SK-N-MC (cell line): ENCODE measurements around the gene SDK1.

Experiments
- DNase-seq: peaks from one replicate; pipeline ENCODE4 v3.0.0-alpha.2; 2011; ENCODE audit warnings: low read depth, low spot score
- H3K27ac ChIP-seq: fragments of 200-600 bp; sonication (generic); 2 replicates; pipeline ENCODE4 v1.5.1; 2016; ENCODE audit warnings: mixed run types
- H3K36me3 ChIP-seq: fragments of 200-600 bp; sonication (generic); 2 replicates; pipeline ENCODE4 v1.6.1; 2017; ENCODE audit warnings: antibody characterized with exemption, low read length, mixed read lengths; ENCODE audit not compliant: insufficient read depth
- H3K4me3 ChIP-seq: fragments of 200-600 bp; sonication (generic); 2 replicates; pipeline ENCODE4 v1.5.1; 2016
- H3K9ac ChIP-seq: fragments of 200-600 bp; sonication (generic); 2 replicates; pipeline ENCODE4 v1.8.0; 2017; ENCODE audit warnings: mixed run types, mixed read lengths; ENCODE audit not compliant: insufficient read length
- H3K9me3 ChIP-seq: fragments of 200-600 bp; sonication (generic); 2 replicates; pipeline ENCODE4 v1.6.1; 2017; ENCODE audit warnings: low read depth, mild to moderate bottlenecking, antibody characterized with exemption, low read length, moderate library complexity, mixed read lengths
- EZH2 ChIP-seq: fragments of 200-600 bp; sonication (generic); IDR thresholded peaks from one replicate; pipeline ENCODE4 v1.6.1; 2017; ENCODE audit warnings: antibody characterized with exemption
- FOXP2 ChIP-seq: optimal IDR thresholded peaks from 2 replicates; pipeline ENCODE3; 2011; ENCODE audit warnings: mild to moderate bottlenecking, moderate library complexity; ENCODE audit not compliant: insufficient read depth; ENCODE audit errors: extremely low read length, control extremely low read depth
- POLR2AphosphoS5 ChIP-seq: IDR thresholded peaks from 2 replicates; pipeline ENCODE4 v1.6.1; 2012; ENCODE audit warnings: mild to moderate bottlenecking, low read depth, low read length, borderline replicate concordance

SDK1 gene

GRCh38 chr7:4242706-4243105 lies 941.7 kb downstream of the SDK1 start:
- H3K9me3 ChIP-seq = no peaks in the 10 kb centered on the region
- no peak for TF ChIP-seq FOXP2
- TF ChIP-seq EZH2 = no peak
- no peak for TF ChIP-seq POLR2AphosphoS5
- no peak overlapping the region for H3K9ac ChIP-seq
- no peak overlapping the region for H3K27ac ChIP-seq
- no peak overlapping the region for H3K4me3 ChIP-seq
- no peak for DNase-seq
- peaks cover 25% of the 10 kb centered on the region; the same call in 1 of the 2 replicates for H3K36me3 ChIP-seq

- no peak overlapping the region for H3K9ac ChIP-seq
Measured at GRCh38 chr7:4244041-4244440, 943.0 kb downstream of the SDK1 start.

GRCh38 chr7:4244635-4245034 lies 943.6 kb downstream of the SDK1 start:
- no peak for TF ChIP-seq EZH2
- no peak for TF ChIP-seq POLR2AphosphoS5
- no peak for TF ChIP-seq FOXP2
- Histone ChIP-seq H3K27ac (no peak overlapping the region), H3K36me3 (peaks cover 28% of the 10 kb centered on the region; the same call in 1 of the 2 replicates), H3K4me3 (no peak overlapping the region), H3K9me3 (no peaks in the 10 kb centered on the region), H3K9ac (no peak overlapping the region)
- no peak for DNase-seq

More at GRCh38 chr7:4244041-4244440, 943.0 kb downstream of the SDK1 start:
- TF ChIP-seq FOXP2 (no peak), POLR2AphosphoS5 (no peak), EZH2 (no peak)
- no peak overlapping the region for H3K4me3 ChIP-seq
- peaks cover 30% of the 10 kb centered on the region; the same call in 1 of the 2 replicates for H3K36me3 ChIP-seq
- no peak for DNase-seq
- no peak overlapping the region for H3K27ac ChIP-seq
- H3K9me3 ChIP-seq = no peaks in the 10 kb centered on the region

- no peak for DNase-seq
- no peak overlapping the region for H3K4me3 ChIP-seq
- no peak overlapping the region for H3K27ac ChIP-seq
- no peaks in the 10 kb centered on the region for H3K9me3 ChIP-seq
- H3K36me3 ChIP-seq = peaks cover 28% of the 10 kb centered on the region; the same call in 1 of the 2 replicates
- H3K9ac ChIP-seq = no peak overlapping the region
- TF ChIP-seq EZH2 (no peak), FOXP2 (no peak), POLR2AphosphoS5 (no peak)
Measured at GRCh38 chr7:4245135-4245865, 944.2 kb downstream of the SDK1 start.

GRCh38 chr7:4245866-4246470 lies 944.9 kb downstream of the SDK1 start:
- Histone ChIP-seq H3K36me3 (peaks cover 28% of the 10 kb centered on the region; the same call in 1 of the 2 replicates), H3K9me3 (no peaks in the 10 kb centered on the region), H3K4me3 (no peak overlapping the region), H3K27ac (no peak overlapping the region), H3K9ac (no peak overlapping the region)
- no peak for DNase-seq
- TF ChIP-seq POLR2AphosphoS5 (no peak), EZH2 (no peak), FOXP2 (no peak)

GRCh38 chr7:4246536-4246935 lies 945.5 kb downstream of the SDK1 start:
- Histone ChIP-seq H3K27ac (no peak overlapping the region), H3K36me3 (peaks cover 28% of the 10 kb centered on the region; the same call in 1 of the 2 replicates), H3K4me3 (no peak overlapping the region), H3K9me3 (no peaks in the 10 kb centered on the region), H3K9ac (no peak overlapping the region)
- TF ChIP-seq EZH2 = no peak
- no peak for DNase-seq

GRCh38 chr7:4247106-4247876 lies 946.2 kb downstream of the SDK1 start:
- no peak for DNase-seq
- Histone ChIP-seq H3K36me3 (peaks cover 22% of the 10 kb centered on the region; the same call in 1 of the 2 replicates), H3K4me3 (no peak overlapping the region), H3K9ac (no peak overlapping the region), H3K27ac (no peak overlapping the region), H3K9me3 (no peaks in the 10 kb centered on the region)
- no peak for TF ChIP-seq EZH2

GRCh38 chr7:4248295-4248694 lies 947.2 kb downstream of the SDK1 start:
- DNase-seq = no peak
- Histone ChIP-seq H3K27ac (no peak overlapping the region), H3K4me3 (no peak overlapping the region), H3K36me3 (peaks cover 22% of the 10 kb centered on the region; the same call in 1 of the 2 replicates), H3K9me3 (no peaks in the 10 kb centered on the region), H3K9ac (no peak overlapping the region)
- TF ChIP-seq EZH2 (no peak), FOXP2 (no peak), POLR2AphosphoS5 (no peak)

- Histone ChIP-seq H3K9me3 (no peaks in the 10 kb centered on the region), H3K9ac (no peak overlapping the region)
Measured at GRCh38 chr7:4249241-4249640, 948.2 kb downstream of the SDK1 start.

More at GRCh38 chr7:4249241-4249640, 948.2 kb downstream of the SDK1 start:
- no peak for DNase-seq
- Histone ChIP-seq H3K4me3 (no peak overlapping the region), H3K36me3 (peaks cover 16% of the 10 kb centered on the region; the same call in 1 of the 2 replicates), H3K27ac (no peak overlapping the region)
- TF ChIP-seq POLR2AphosphoS5 (no peak), FOXP2 (no peak), EZH2 (no peak)
